Midbrain (tissue), 1 donor: ENCODE measurements around the gene MYBL2.
"Not testable (repeated sequence)": the region's sequence is repeated elsewhere in the genome, so short reads cannot be mapped to it uniquely, and the experiment has no call there.

ENCODE experiments used
- DNase-seq: peaks from one replicate; lab custom pipeline; 2025; lab: John Stamatoyannopoulos, UW

The MYBL2 gene

GRCh38 chr20:43666376-43667328 is at the start of gene MYBL2:
Gene MYBL2 (plus strand): TSS chr20:43667114. CDS start chr20:43667284, 170 bp downstream.
- no peak for DNase-seq

GRCh38 chr20:43631598-43631997 is 35.3 kb upstream of the MYBL2 start:
- DNase-seq, result no peak

GRCh38 chr20:43636429-43636828 is 30.5 kb upstream of the MYBL2 start:
- DNase-seq, result no peak

GRCh38 chr20:43642548-43642947 is 24.4 kb upstream of the MYBL2 start:
- DNase-seq, result no peak

GRCh38 chr20:43650997-43651525 is 15.9 kb upstream of the MYBL2 start:
- no peak for DNase-seq

GRCh38 chr20:43651650-43652184 is 15.2 kb upstream of the MYBL2 start:
- DNase-seq, result not testable (repeated sequence)

GRCh38 chr20:43653966-43654365 is 12.9 kb upstream of the MYBL2 start:
- DNase-seq, result no peak

GRCh38 chr20:43655176-43655575 is 11.7 kb upstream of the MYBL2 start:
- not testable (repeated sequence) for DNase-seq

GRCh38 chr20:43655937-43656336 is 11.0 kb upstream of the MYBL2 start:
- DNase-seq, result no peak

- DNase-seq, result no peak
These were observed 8.7 kb upstream of the MYBL2 start for GRCh38 chr20:43658069-43658722.

- no peak for DNase-seq
These were observed 8.0 kb upstream of the MYBL2 start for GRCh38 chr20:43658723-43659419.

- DNase-seq, result no peak
These were observed 3.8 kb upstream of the MYBL2 start for GRCh38 chr20:43662943-43663655.

- DNase-seq, result no peak
These were observed 1.3 kb upstream of the MYBL2 start for GRCh38 chr20:43665466-43666176.

GRCh38 chr20:43667341-43668132 is 623 bp downstream of the MYBL2 start:
- no peak for DNase-seq

GRCh38 chr20:43669332-43669731 is 2.4 kb downstream of the MYBL2 start:
- no peak for DNase-seq

- no peak for DNase-seq
These were observed 3.5 kb downstream of the MYBL2 start for GRCh38 chr20:43670423-43670822.

- no peak for DNase-seq
These were observed 9.5 kb downstream of the MYBL2 start for GRCh38 chr20:43676368-43676767.

- no peak for DNase-seq
These were observed 14.1 kb downstream of the MYBL2 start for GRCh38 chr20:43680981-43681380.

- no peak for DNase-seq
These were observed 14.6 kb downstream of the MYBL2 start for GRCh38 chr20:43681468-43681942.

GRCh38 chr20:43681991-43682410 is 15.1 kb downstream of the MYBL2 start:
- no peak for DNase-seq
